Activated T-helper 2 cell treated with anti-CD3 and anti-CD28 coated beads, Interferon-gamma antibody, Interleukin-2, Interleukin-4, amounts not matched to agents 10 μg/mL and 5 μg/mL and 100 μg/mL, durations not matched to agents 14 hours and 24 hours and 36 hours (primary cell): ENCODE data around the gene PCDHGA3. TPM values are rescaled to one million over a fixed set of nuclear protein-coding genes. Genes with fewer than 3 reads are reported as not detected.
"Not testable (repeated sequence)": the region's sequence is repeated elsewhere in the genome, so short reads cannot be mapped to it uniquely, and the experiment has no call there.

Source experiments
- DNase-seq: peaks from one replicate; pipeline ENCODE4 v3.0.0; 2021; ENCODE audit warnings: low spot score
- H3K27ac Mint-ChIP-seq: one replicate; pipeline ENCODE4 v1.8.0; 2021; ENCODE audit warnings: mixed read lengths
- H3K27me3 Mint-ChIP-seq: one replicate; pipeline ENCODE4 v1.8.0; 2021; ENCODE audit warnings: low read depth, mixed read lengths
- H3K36me3 Mint-ChIP-seq: one replicate; pipeline ENCODE4 v1.8.0; 2021; ENCODE audit warnings: low read depth, mixed read lengths
- H3K4me1 Mint-ChIP-seq: one replicate; pipeline ENCODE4 v1.8.0; 2021; ENCODE audit warnings: low read depth, mixed read lengths
- H3K4me3 Mint-ChIP-seq: one replicate; pipeline ENCODE4 v1.8.0; 2021; ENCODE audit warnings: low read depth, mild to moderate bottlenecking, moderate library complexity, mixed read lengths
- H3K9me3 Mint-ChIP-seq: one replicate; pipeline ENCODE4 v1.8.0; 2021; ENCODE audit warnings: mixed read lengths
- intact Hi-C: fragments of 100-400 bp; cut with micrococcal nuclease; formaldehyde crosslinking; loops from one replicate; pipeline ENCODE4 v1.15.1; 2023
- total RNA-seq: library from RNA; stranded (reverse); gene quantifications from 2 replicates; pipeline ENCODE4 v1.2.3, GENCODE V29; 2022

The PCDHGA3 gene
- total RNA-seq, 1 donor from 2014 or later: 0.16 TPM

DNA sequence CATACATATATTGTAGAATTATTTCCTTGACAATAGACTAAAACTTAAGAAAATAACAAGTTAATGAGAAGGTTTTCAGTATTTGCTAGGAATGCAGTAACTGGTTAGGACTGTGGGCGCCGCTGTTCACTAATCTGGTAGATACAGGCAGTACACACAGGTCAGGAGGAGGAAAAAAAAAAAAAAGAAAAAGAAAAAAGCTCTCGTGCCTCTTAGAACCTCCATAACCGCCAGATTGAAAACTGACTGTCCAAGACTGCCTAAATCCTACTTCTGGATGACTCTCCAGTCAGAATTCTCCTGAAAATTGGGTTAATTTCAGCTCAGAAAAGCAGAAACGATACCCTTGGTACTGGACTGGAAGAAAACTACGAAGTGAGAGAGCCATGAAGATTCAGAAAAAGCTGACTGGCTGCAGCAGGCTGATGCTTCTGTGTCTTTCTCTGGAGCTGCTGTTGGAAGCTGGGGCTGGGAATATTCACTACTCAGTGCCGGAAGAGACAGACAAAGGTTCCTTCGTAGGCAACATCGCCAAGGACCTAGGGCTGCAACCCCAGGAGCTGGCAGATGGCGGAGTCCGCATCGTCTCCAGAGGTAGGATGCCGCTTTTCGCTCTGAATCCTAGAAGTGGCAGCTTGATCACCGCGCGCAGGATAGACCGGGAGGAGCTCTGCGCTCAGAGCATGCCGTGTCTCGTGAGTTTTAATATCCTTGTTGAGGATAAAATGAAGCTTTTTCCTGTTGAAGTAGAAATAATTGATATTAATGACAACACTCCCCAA, 13.1 kb upstream of the PCDHGA3 start, which contains the start of gene PCDHGA1:
PCDHGA1 (plus strand) TSS at position 216 of the 782 bp plus-strand sequence.
- DNase-seq: no peak
- Mint-ChIP-seq H3K4me3 (peak within 1 kb of the TSS; percentile 32), H3K27ac (no peak within 1 kb of the TSS), H3K36me3 (no peaks in the 10 kb centered on the region), H3K27me3 (peaks cover 29% of the 10 kb centered on the region), H3K4me1 (peaks cover 9% of the 10 kb centered on the region), H3K9me3 (peaks cover 27% of the 10 kb centered on the region)
- intact Hi-C loops: no loop called here

- H3K4me3 Mint-ChIP-seq, H3K4me1 Mint-ChIP-seq, DNase-seq, H3K27ac Mint-ChIP-seq, H3K36me3 Mint-ChIP-seq, intact Hi-C loops: not testable (repeated sequence)
- Mint-ChIP-seq H3K9me3 (peaks cover 28% of the 10 kb centered on the region), H3K27me3 (peaks cover 37% of the 10 kb centered on the region)
These were observed 11.1 kb upstream of the PCDHGA3 start for GRCh38 chr5:141332571-141332970.

DNA sequence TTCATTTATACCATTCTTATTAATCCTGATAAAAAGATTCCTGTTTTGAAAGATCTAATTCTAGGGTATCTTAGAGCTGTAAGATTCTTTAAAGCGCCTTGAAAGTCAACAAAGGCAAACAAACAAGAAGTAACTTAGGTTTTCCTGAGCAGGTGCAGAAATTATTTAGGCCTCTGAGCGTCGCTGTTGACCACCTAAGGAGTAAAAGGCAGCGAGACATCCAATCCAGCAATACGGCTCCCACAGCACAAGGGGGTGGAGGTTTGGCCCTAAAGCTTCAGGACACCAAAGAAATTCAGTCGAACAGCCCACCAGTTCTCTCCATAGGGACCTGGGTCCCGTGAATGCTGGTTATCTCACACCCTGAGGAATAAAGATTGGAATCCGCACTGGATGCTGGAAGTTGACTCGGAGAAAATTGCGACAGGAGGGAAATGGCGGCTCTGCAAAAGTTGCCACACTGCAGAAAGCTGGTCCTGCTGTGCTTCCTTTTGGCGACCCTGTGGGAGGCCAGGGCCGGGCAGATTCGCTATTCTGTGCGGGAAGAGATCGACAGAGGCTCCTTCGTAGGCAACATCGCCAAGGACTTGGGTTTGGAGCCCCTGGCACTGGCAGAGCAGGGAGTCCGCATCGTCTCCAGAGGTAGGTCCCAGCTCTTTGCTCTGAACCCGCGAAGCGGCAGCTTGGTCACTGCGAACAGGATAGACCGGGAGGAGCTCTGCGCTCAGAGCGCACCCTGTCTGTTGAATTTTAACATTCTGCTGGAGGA, 4.9 kb upstream of the PCDHGA3 start, which contains the start of gene PCDHGA2:
PCDHGA2 (plus strand) TSS at position 223 of the 769 bp plus-strand sequence.
- H3K4me1 Mint-ChIP-seq: peaks cover 3% of the 10 kb centered on the region
- no peak for DNase-seq
- intact Hi-C loops: loop anchor here (5.0 kb wide), 1 partner anchor 84 kb away; the partner anchor contains the start of gene PCDHGA11
- peaks cover 34% of the 10 kb centered on the region for H3K27me3 Mint-ChIP-seq
- H3K36me3 Mint-ChIP-seq: no peaks in the 10 kb centered on the region
- peak within 1 kb of the TSS; percentile 73 for H3K4me3 Mint-ChIP-seq
- peaks cover 39% of the 10 kb centered on the region for H3K9me3 Mint-ChIP-seq
- no peak within 1 kb of the TSS for H3K27ac Mint-ChIP-seq

DNA sequence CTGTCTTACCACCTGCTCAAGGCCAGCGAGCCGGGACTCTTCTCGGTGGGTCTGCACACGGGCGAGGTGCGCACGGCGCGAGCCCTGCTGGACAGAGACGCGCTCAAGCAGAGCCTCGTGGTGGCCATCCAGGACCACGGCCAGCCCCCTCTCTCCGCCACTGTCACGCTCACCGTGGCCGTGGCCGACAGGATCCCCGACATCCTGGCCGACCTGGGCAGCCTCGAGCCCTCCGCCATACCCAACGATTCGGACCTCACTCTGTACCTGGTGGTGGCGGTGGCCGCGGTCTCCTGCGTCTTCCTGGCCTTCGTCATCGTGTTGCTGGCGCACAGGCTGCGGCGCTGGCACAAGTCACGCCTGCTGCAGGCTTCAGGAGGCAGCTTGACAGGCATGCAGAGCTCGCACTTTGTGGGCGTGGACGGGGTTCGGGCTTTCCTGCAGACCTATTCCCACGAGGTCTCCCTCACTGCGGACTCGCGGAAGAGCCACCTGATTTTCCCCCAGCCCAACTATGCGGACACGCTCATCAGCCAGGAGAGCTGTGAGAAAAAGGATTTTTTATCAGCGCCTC, 2.8 kb upstream of the PCDHGA3 start:
- H3K36me3 Mint-ChIP-seq, DNase-seq, H3K4me1 Mint-ChIP-seq, H3K27ac Mint-ChIP-seq, H3K4me3 Mint-ChIP-seq: not testable (repeated sequence)
- Mint-ChIP-seq H3K9me3 (peaks cover 41% of the 10 kb centered on the region), H3K27me3 (peaks cover 26% of the 10 kb centered on the region)
- intact Hi-C loops: loop anchor here (5.0 kb wide), 1 partner anchor 154 kb away; the partner anchor contains the start of gene PCDHB9

GRCh38 chr5:141342773-141343172, 856 bp upstream of the PCDHGA3 start:
- H3K27me3 Mint-ChIP-seq: peaks cover 21% of the 10 kb centered on the region
- H3K36me3 Mint-ChIP-seq: no peaks in the 10 kb centered on the region
- DNase-seq: no peak
- H3K4me3 Mint-ChIP-seq: no peak overlapping the region
- H3K4me1 Mint-ChIP-seq: peaks cover 4% of the 10 kb centered on the region
- H3K27ac Mint-ChIP-seq: no peak overlapping the region
- intact Hi-C loops: loop anchor here (5.0 kb wide), 1 partner anchor 155 kb away; the partner anchor contains the start of gene PCDHB9
- H3K9me3 Mint-ChIP-seq: peaks cover 45% of the 10 kb centered on the region

DNA sequence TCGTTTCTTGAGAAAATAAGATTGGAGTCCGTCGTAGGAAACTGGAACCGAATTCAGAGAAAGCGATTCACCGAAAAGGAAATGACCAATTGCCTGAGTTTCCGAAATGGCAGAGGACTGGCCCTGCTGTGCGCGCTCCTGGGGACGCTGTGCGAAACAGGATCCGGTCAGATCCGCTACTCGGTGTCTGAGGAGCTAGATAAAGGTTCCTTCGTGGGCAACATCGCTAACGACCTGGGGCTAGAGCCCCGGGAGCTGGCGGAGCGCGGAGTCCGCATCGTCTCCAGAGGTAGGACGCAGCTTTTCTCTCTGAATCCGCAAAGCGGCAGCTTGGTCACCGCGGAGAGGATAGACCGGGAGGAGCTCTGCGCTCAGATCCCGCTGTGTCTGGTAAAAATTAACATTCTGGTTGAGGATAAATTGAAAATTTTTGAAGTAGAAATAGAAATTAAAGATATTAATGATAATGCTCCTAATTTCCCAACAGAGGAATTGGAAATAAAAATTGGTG, 379 bp downstream of the PCDHGA3 start:
- Mint-ChIP-seq H3K27ac (no peak overlapping the region), H3K4me3 (peak overlapping the region; percentile 61), H3K27me3 (peaks cover 13% of the 10 kb centered on the region), H3K4me1 (peaks cover 2% of the 10 kb centered on the region), H3K36me3 (no peaks in the 10 kb centered on the region), H3K9me3 (peaks cover 37% of the 10 kb centered on the region)
- intact Hi-C loops: loop anchor here (5.0 kb wide), 1 partner anchor 157 kb away; the partner anchor contains the start of gene PCDHB9
- no peak for DNase-seq

DNA sequence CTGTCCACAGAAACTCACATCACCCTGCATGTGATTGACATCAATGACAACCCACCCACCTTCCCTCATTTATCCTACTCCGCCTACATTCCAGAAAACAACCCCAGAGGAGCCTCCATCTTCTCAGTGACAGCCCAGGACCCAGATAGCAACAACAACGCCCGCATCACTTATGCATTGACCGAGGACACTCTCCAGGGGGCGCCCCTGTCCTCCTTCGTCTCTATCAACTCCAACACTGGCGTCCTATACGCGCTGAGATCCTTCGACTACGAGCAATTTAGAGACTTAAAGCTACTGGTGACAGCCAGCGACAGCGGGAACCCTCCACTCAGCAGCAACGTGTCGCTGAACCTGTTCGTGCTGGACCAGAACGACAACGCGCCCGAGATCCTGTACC, 1.7 kb downstream of the PCDHGA3 start:
- no peak overlapping the region for H3K4me3 Mint-ChIP-seq
- peaks cover 8% of the 10 kb centered on the region for H3K4me1 Mint-ChIP-seq
- no peak overlapping the region for H3K27ac Mint-ChIP-seq
- no peaks in the 10 kb centered on the region for H3K36me3 Mint-ChIP-seq
- intact Hi-C loops: no loop called here
- no peak for DNase-seq
- peaks cover 12% of the 10 kb centered on the region for H3K27me3 Mint-ChIP-seq
- H3K9me3 Mint-ChIP-seq: peaks cover 38% of the 10 kb centered on the region

GRCh38 chr5:141346017-141346416, 2.4 kb downstream of the PCDHGA3 start:
- peaks cover 37% of the 10 kb centered on the region for H3K9me3 Mint-ChIP-seq
- H3K4me3 Mint-ChIP-seq, DNase-seq, H3K4me1 Mint-ChIP-seq, H3K27ac Mint-ChIP-seq, intact Hi-C loops, H3K36me3 Mint-ChIP-seq: not testable (repeated sequence)
- H3K27me3 Mint-ChIP-seq: peaks cover 12% of the 10 kb centered on the region

DNA sequence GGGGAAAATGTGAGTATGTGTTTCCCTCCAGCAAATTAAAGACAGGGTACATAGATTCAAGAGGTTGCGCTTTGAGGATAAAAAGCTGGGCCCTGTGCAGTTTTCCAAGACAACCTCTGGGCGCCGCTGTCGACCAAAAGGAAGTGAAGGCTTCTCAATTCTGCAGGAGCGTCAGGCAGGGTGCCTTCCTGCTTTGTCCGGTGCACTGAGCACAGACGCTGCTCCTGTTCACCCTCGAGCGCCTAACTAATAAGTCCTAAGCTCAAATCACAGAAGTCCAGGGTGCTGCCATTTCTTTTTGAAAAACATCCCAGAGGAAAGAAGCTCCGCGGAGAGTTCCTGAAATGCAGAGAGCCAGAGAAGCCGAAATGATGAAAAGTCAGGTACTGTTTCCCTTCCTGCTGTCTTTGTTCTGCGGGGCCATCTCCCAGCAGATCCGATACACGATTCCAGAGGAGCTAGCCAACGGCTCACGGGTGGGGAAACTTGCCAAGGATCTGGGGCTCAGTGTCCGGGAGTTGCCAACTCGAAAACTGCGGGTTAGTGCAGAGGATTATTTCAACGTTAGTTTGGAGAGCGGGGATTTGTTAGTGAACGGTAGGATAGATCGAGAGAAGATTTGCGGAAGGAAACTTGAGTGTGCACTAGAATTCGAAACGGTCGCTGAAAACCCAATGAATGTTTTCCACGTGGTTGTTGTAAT, 6.4 kb downstream of the PCDHGA3 start, which contains the start of gene PCDHGB1:
PCDHGB1 (plus strand) TSS at position 183 of the 703 bp plus-strand sequence; CDS start at position 345, 162 bp downstream.
- intact Hi-C loops: loop anchor here (10.0 kb wide), 1 partner anchor 115 kb away; no protein-coding TSS in a partner anchor
- Mint-ChIP-seq H3K27me3 (peaks cover 14% of the 10 kb centered on the region), H3K4me1 (peaks cover 7% of the 10 kb centered on the region), H3K27ac (no peak within 1 kb of the TSS), H3K36me3 (no peaks in the 10 kb centered on the region), H3K4me3 (peak within 1 kb of the TSS; percentile 75), H3K9me3 (peaks cover 21% of the 10 kb centered on the region)
- no peak for DNase-seq

DNA sequence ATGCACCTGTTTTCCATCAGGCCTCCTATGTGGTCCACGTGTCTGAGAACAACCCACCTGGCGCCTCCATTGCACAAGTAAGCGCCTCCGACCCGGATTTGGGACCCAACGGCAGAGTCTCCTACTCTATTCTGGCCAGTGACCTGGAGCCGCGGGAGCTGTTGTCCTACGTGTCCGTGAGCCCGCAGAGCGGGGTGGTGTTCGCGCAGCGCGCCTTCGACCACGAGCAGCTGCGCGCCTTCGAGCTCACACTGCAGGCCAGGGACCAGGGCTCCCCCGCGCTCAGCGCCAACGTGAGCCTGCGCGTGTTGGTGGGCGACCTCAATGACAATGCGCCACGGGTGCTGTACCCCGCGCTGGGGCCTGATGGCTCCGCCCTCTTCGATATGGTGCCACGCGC, 8.0 kb downstream of the PCDHGA3 start:
- intact Hi-C loops: loop anchor here (10.0 kb wide), 1 partner anchor 117 kb away; no protein-coding TSS in a partner anchor
- Mint-ChIP-seq H3K4me3 (no peak overlapping the region), H3K9me3 (peaks cover 21% of the 10 kb centered on the region), H3K4me1 (peaks cover 7% of the 10 kb centered on the region), H3K27ac (no peak overlapping the region), H3K36me3 (no peaks in the 10 kb centered on the region), H3K27me3 (peaks cover 14% of the 10 kb centered on the region)
- DNase-seq: no peak

DNA sequence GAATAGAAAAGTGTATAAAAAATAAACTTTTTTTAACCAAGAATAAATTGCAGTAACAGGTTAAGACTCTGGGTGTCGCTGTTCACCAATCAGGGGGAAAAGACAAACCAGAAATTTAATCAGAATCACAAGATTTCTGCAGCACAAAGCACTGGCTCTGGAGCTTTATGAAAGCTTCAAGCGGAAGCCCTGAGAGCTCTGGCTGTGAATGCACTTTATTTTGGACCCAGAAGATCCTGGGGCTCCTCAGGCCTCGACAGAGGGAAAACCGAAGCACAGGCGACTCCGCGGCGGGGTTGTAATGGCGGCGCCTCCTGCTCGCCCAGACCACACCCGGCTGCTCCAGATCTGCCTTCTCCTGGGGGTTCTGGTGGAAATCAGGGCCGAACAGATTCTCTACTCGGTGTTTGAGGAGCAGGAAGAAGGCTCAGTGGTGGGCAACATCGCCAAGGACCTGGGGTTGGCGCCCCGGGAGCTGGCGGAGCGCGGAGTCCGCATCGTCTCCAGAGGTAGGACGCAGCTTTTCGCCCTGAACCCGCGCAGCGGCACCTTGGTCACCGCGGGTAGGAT, 11.4 kb downstream of the PCDHGA3 start, which contains the start of gene PCDHGA4:
PCDHGA4 (plus strand) TSS at position 122 of the 570 bp plus-strand sequence; CDS start at position 209, 87 bp downstream.
- H3K9me3 Mint-ChIP-seq: peaks cover 23% of the 10 kb centered on the region
- no peaks in the 10 kb centered on the region for H3K36me3 Mint-ChIP-seq
- peak within 1 kb of the TSS; percentile 39 for H3K4me3 Mint-ChIP-seq
- H3K27ac Mint-ChIP-seq: no peak within 1 kb of the TSS
- intact Hi-C loops: loop anchor here (5.0 to 10.0 kb wide), 4 partner anchors 67 to 202 kb away; partner anchors contain the start of gene PCDHGA11
- DNase-seq: no peak
- H3K4me1 Mint-ChIP-seq: peaks cover 6% of the 10 kb centered on the region
- H3K27me3 Mint-ChIP-seq: peaks cover 20% of the 10 kb centered on the region
